ENCODE data around the gene WIPF3.

DNA sequence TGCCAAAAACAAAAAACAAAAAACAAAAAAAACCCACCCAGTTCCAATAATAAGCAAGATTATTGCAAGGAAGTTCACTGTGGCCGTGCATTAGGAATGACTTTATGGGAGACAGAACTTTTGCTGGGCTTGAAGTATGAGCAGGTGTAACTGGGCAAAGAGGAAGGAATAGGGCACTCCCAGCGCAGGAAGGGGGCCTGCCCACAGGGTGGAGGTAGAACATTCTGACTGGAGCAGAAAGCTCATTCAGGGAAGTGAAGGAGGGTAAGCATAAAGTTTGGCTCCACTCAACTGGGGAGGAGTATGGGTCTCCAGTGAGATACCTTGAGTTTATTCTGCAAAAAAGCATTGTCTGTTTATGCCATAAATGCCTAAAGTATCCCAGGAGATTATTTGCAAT lies 42.1 kb upstream of the WIPF3 start:
- TF ChIP-seq GATA3 (IDR thresholded peaks at IDR 0.05; ENCODE audit: low read depth, low read length): no peak
- no peak for TF ChIP-seq GATA2 (IDR thresholded peaks at IDR 0.05; ENCODE audit: low read depth, low read length)
